ENCODE measurements around the gene SLC7A7. TPM values are rescaled to one million over a fixed set of nuclear protein-coding genes. Genes with fewer than 3 reads are reported as not detected.
A peak's percentile ranks its signal among the peaks of the same experiment; 100 is the strongest.
"Not testable (repeated sequence)": the region's sequence is repeated elsewhere in the genome, so short reads cannot be mapped to it uniquely, and the experiment has no call there.

Gene SLC7A7
- total RNA-seq = 10 to 100 TPM in 3 of 4 donors, under 1 TPM in 1; 1.00 to 67.0 (median 33.6) TPM

DNA sequence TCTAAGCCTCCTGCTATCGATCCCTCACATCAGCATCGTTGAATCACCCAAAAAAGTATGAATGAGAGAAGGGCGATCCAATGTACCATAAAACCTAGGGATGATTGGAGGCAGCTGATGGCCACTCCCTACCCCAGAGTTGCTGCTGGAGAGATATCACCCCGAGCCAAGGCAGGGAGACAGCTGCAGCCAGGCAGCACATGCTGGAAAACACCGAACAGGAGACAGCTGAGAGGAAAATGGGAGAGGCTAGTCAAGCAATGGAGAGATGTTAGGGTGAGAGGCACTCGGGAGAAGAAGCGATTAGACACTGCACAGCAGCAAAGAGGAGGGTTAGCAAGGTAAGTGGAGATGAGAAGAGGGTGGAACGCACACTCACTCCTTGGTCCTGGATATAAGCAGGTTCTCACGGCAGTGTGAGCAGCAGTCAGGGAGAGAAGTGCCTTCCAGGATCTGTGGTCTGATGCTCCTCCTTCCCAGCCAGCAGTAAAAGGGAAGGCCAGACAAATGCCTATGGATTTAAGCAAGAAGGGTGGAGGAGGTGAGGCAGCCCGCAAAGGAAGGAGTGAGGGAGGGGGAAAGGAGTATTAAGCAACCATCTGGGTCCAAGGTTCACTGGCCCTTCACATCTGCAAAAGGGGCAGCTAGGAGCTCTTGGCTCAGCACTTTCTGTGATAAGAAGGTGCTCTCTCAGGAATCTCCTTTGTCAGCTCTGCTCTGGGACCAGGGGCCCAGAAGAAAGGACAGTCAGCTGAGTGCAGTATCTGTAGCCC lies at the start of gene SLC7A7:
TSS of gene SLC7A7 (minus strand) at position 495 of the 773 bp plus-strand sequence. CDS start 2,037 bp downstream, outside the sequence.
- Histone ChIP-seq H3K27me3 (no peaks in the 10 kb centered on the region), H3K4me3 (peak within 1 kb of the TSS in 1 of 4 donors; percentile 28), H3K9me3 (no peaks in the 10 kb centered on the region), H3K27ac (peak within 1 kb of the TSS; percentile 45 to 62 (median 48)), H3K4me1 (peaks cover 0 to 23% (median 16%) of the 10 kb centered on the region in 4 donors), H3K36me3 (no peaks in the 10 kb centered on the region)
- in situ Hi-C loops (cut with MboI; ENCODE audit: low pct_ligation_motif_present in 1 of 4, low pct_unique_long_range_greater_than_20kb in 1 of 4, low sequenced_read_pairs in 3 of 4) = no loop called here
- intact Hi-C loops (cut with DNase I; ENCODE audit: low total_unique reads) = no loop called here
- DNase-seq = peak; percentile 32
- 23 to 30% methylated on average over 9 to 10 of the region's 10 CpGs for WGBS, 2 donors (ENCODE audit: low coverage in 1 of 2)
- TF ChIP-seq EP300 (IDR thresholded peaks at IDR 0.05; ENCODE audit: low read depth) (no peak), POLR2AphosphoS5 (IDR thresholded peaks at IDR 0.05) (peak in 1 of 3 donors; percentile 2), POLR2A (IDR thresholded peaks at IDR 0.05) (no peak)
- TF ChIP-seq, protein P1, sequence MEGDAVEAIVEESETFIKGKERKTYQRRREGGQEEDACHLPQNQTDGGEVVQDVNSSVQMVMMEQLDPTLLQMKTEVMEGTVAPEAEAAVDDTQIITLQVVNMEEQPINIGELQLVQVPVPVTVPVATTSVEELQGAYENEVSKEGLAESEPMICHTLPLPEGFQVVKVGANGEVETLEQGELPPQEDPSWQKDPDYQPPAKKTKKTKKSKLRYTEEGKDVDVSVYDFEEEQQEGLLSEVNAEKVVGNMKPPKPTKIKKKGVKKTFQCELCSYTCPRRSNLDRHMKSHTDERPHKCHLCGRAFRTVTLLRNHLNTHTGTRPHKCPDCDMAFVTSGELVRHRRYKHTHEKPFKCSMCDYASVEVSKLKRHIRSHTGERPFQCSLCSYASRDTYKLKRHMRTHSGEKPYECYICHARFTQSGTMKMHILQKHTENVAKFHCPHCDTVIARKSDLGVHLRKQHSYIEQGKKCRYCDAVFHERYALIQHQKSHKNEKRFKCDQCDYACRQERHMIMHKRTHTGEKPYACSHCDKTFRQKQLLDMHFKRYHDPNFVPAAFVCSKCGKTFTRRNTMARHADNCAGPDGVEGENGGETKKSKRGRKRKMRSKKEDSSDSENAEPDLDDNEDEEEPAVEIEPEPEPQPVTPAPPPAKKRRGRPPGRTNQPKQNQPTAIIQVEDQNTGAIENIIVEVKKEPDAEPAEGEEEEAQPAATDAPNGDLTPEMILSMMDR (IDR thresholded peaks at IDR 0.05) = no peak

- Histone ChIP-seq H3K36me3 (no peaks in the 10 kb centered on the region), H3K4me1 (peaks cover 0 to 7% (median 5%) of the 10 kb centered on the region in 4 donors), H3K4me3 (no peak overlapping the region), H3K27me3 (no peaks in the 10 kb centered on the region), H3K27ac (no peak overlapping the region), H3K9me3 (no peaks in the 10 kb centered on the region)
- no peak for DNase-seq
- intact Hi-C loops (cut with DNase I; ENCODE audit: low total_unique reads) = no loop called here
- TF ChIP-seq EP300 (IDR thresholded peaks at IDR 0.05; ENCODE audit: low read depth) (no peak), POLR2AphosphoS5 (IDR thresholded peaks at IDR 0.05) (no peak), POLR2A (IDR thresholded peaks at IDR 0.05) (no peak)
- TF ChIP-seq, protein P1 (IDR thresholded peaks at IDR 0.05) = no peak
- in situ Hi-C loops (cut with MboI; ENCODE audit: low pct_ligation_motif_present in 1 of 4, low pct_unique_long_range_greater_than_20kb in 1 of 4, low sequenced_read_pairs in 3 of 4) = loop anchor here in 2 of 4 donors (25.0 kb wide), 1 partner anchor 303 kb away; no protein-coding TSS in a partner anchor
- 91% methylated on average over 4 of the region's 4 CpGs; no CpG with 5 or more reads in 1 of the 2 donors for WGBS, 2 donors (ENCODE audit: low coverage in 1 of 2)
Measured at GRCh38 chr14:22864979-22865378, 49.7 kb upstream of the SLC7A7 start.

DNA sequence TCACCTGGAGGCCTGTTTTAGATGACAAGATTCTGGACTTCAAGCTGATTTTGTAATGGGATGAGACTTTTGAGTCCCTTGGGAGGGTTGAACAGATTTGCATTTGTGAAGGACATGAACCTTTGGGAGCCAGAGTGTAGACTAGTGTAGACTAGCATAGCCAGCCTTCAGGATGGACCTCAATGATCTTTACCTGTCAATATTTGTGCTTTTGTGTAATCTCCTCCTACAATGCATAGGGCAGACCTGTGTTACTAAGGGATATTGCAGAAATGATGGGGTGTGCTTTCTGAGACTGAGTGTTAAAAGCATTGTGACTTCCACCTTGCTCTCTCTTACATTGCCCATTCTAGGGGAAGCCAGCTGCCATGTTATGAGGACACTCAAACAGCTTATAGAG lies 46.4 kb upstream of the SLC7A7 start:
- Histone ChIP-seq H3K4me3 (no peak overlapping the region), H3K36me3 (no peaks in the 10 kb centered on the region), H3K4me1 (peaks cover 0 to 4% (median 2%) of the 10 kb centered on the region in 4 donors), H3K27me3 (no peaks in the 10 kb centered on the region), H3K27ac (no peak overlapping the region), H3K9me3 (no peaks in the 10 kb centered on the region)
- intact Hi-C loops (cut with DNase I; ENCODE audit: low total_unique reads) = no loop called here
- no peak for TF ChIP-seq POLR2A (IDR thresholded peaks at IDR 0.05)
- TF ChIP-seq, protein P1 (IDR thresholded peaks at IDR 0.05) = no peak
- no peak for TF ChIP-seq POLR2AphosphoS5 (IDR thresholded peaks at IDR 0.05)
- no peak for TF ChIP-seq EP300 (IDR thresholded peaks at IDR 0.05; ENCODE audit: low read depth)
- no peak for DNase-seq
- in situ Hi-C loops (cut with MboI; ENCODE audit: low pct_ligation_motif_present in 1 of 4, low pct_unique_long_range_greater_than_20kb in 1 of 4, low sequenced_read_pairs in 3 of 4) = loop anchor here in 2 of 4 donors (25.0 kb wide), 1 partner anchor 299 kb away; no protein-coding TSS in a partner anchor

DNA sequence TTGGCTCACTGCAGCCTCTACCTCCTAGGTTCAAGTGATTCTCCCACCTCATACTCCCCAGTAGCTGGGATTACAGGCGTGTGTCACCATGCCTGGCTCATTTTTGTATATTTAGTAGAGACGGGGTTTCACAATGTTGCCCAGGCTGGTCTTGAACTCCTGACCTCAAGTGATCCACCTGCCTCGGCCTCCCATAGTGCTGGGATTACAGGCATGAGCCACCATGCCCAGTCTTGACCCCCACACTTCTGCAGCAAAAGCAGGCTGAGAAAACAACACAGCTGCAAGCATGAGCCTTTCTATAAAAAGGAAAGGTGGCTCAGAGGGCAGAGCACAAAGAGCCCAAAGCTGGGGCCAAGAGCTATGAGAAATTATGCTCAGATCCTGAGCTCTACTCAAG lies 45.1 kb upstream of the SLC7A7 start:
- H3K27ac ChIP-seq; H3K4me3 ChIP-seq; DNase-seq; H3K27me3 ChIP-seq; H3K36me3 ChIP-seq; H3K9me3 ChIP-seq; intact Hi-C loops (cut with DNase I; ENCODE audit: low total_unique reads); H3K4me1 ChIP-seq: not testable (repeated sequence)
- in situ Hi-C loops (cut with MboI; ENCODE audit: low pct_ligation_motif_present in 1 of 4, low pct_unique_long_range_greater_than_20kb in 1 of 4, low sequenced_read_pairs in 3 of 4) = loop anchor here in 2 of 4 donors (25.0 kb wide), 1 partner anchor 298 kb away; no protein-coding TSS in a partner anchor
- WGBS, 2 donors (ENCODE audit: low coverage in 1 of 2) = 76 to 100% methylated on average over 1 to 3 of the region's 3 CpGs
